ENCODE measurements around the gene SLC9A9. TPM values are rescaled to one million over a fixed set of nuclear protein-coding genes. Genes with fewer than 3 reads are reported as not detected.

The SLC9A9 gene
- total RNA-seq, 1 experiment from 2014 or later = 1.4 TPM

- TF ChIP-seq CTCF (conservative IDR thresholded peaks at IDR 0.05; ENCODE audit: low read depth, low read length) (no peak), EZH2 (IDR thresholded peaks at IDR 0.05; ENCODE audit: borderline replicate concordance, low read depth, low read length, poor library complexity, severe bottlenecking) (no peak)
- Histone ChIP-seq H3K36me3 (ENCODE audit: insufficient read depth, low read length, poor library complexity, severe bottlenecking) (no peaks in the 10 kb centered on the region), H3K27ac (ENCODE audit: low read depth, low read length, poor library complexity, severe bottlenecking) (no peak overlapping the region), H3K4me3 (ENCODE audit: low read depth, low read length, poor library complexity, severe bottlenecking) (no peak overlapping the region), H3K9me3 (ENCODE audit: low read depth, low read length, poor library complexity, severe bottlenecking) (no peaks in the 10 kb centered on the region), H3K4me1 (ENCODE audit: insufficient read depth, low read length, poor library complexity, severe bottlenecking) (no peaks in the 10 kb centered on the region), H3K27me3 (replicated peaks; ENCODE audit: insufficient read depth, low read depth, low read length, poor library complexity) (no peaks in the 10 kb centered on the region)
- ChIA-PET POLR2A (ENCODE audit: low non-redundant PET) (no interaction called here), CTCF (no interaction called here)
- no peak for DNase-seq (ENCODE audit: low spot score)
- no TSS peak for BruUV-seq (replicated peaks)
- intact Hi-C loops (cut with micrococcal nuclease; ENCODE audit: unreplicated experiment) = loop anchor here (10.0 kb wide), 1 partner anchor 547 kb away; no protein-coding TSS in a partner anchor
Observed at GRCh38 chr3:143671626-143672025, 176.6 kb downstream of the SLC9A9 start.

- no peak for TF ChIP-seq CTCF (conservative IDR thresholded peaks at IDR 0.05; ENCODE audit: low read depth, low read length)
- intact Hi-C loops (cut with micrococcal nuclease; ENCODE audit: unreplicated experiment) = no loop called here
- no TSS peak for BruUV-seq (replicated peaks)
- ChIA-PET POLR2A (ENCODE audit: low non-redundant PET) (no interaction called here), CTCF (no interaction called here)
- H3K27me3 ChIP-seq (replicated peaks; ENCODE audit: insufficient read depth, low read depth, low read length, poor library complexity) = no peaks in the 10 kb centered on the region
- no peak for DNase-seq (ENCODE audit: low spot score)
- H3K27ac ChIP-seq (ENCODE audit: low read depth, low read length, poor library complexity, severe bottlenecking) = no peak overlapping the region
- H3K9me3 ChIP-seq (ENCODE audit: low read depth, low read length, poor library complexity, severe bottlenecking) = no peaks in the 10 kb centered on the region
- H3K4me3 ChIP-seq (ENCODE audit: low read depth, low read length, poor library complexity, severe bottlenecking) = no peak overlapping the region
- no peaks in the 10 kb centered on the region for H3K36me3 ChIP-seq (ENCODE audit: insufficient read depth, low read length, poor library complexity, severe bottlenecking)
- no peaks in the 10 kb centered on the region for H3K4me1 ChIP-seq (ENCODE audit: insufficient read depth, low read length, poor library complexity, severe bottlenecking)
Observed at GRCh38 chr3:143668924-143669790, 179.1 kb downstream of the SLC9A9 start.

- Histone ChIP-seq H3K4me3 (ENCODE audit: low read depth, low read length, poor library complexity, severe bottlenecking) (no peak overlapping the region), H3K36me3 (ENCODE audit: insufficient read depth, low read length, poor library complexity, severe bottlenecking) (no peaks in the 10 kb centered on the region), H3K27me3 (replicated peaks; ENCODE audit: insufficient read depth, low read depth, low read length, poor library complexity) (no peaks in the 10 kb centered on the region), H3K4me1 (ENCODE audit: insufficient read depth, low read length, poor library complexity, severe bottlenecking) (no peaks in the 10 kb centered on the region), H3K9me3 (ENCODE audit: low read depth, low read length, poor library complexity, severe bottlenecking) (no peaks in the 10 kb centered on the region), H3K27ac (ENCODE audit: low read depth, low read length, poor library complexity, severe bottlenecking) (no peak overlapping the region)
- BruUV-seq (replicated peaks) = no TSS peak
- TF ChIP-seq EZH2 (IDR thresholded peaks at IDR 0.05; ENCODE audit: borderline replicate concordance, low read depth, low read length, poor library complexity, severe bottlenecking) (no peak), CTCF (conservative IDR thresholded peaks at IDR 0.05; ENCODE audit: low read depth, low read length) (no peak)
- intact Hi-C loops (cut with micrococcal nuclease; ENCODE audit: unreplicated experiment) = no loop called here
- CTCF ChIA-PET = no interaction called here
- DNase-seq (ENCODE audit: low spot score) = no peak
- POLR2A ChIA-PET (ENCODE audit: low non-redundant PET) = no interaction called here
Observed at GRCh38 chr3:143668385-143668784, 179.9 kb downstream of the SLC9A9 start.
